ENCODE measurements around the gene MBLAC1. TPM values are rescaled to one million over a fixed set of nuclear protein-coding genes. Genes with fewer than 3 reads are reported as not detected.

The MBLAC1 gene
- total RNA-seq, 1 donor, result 2.2 TPM

GRCh38 chr7:100093054-100093453 lies 33.7 kb upstream of the MBLAC1 start:
- no peak for DNase-seq (ENCODE audit: insufficient read length, low spot score, missing footprints)
- H3K27ac ChIP-seq (ENCODE audit: low read depth, low read length), result no peak overlapping the region
- TF ChIP-seq, protein P1, sequence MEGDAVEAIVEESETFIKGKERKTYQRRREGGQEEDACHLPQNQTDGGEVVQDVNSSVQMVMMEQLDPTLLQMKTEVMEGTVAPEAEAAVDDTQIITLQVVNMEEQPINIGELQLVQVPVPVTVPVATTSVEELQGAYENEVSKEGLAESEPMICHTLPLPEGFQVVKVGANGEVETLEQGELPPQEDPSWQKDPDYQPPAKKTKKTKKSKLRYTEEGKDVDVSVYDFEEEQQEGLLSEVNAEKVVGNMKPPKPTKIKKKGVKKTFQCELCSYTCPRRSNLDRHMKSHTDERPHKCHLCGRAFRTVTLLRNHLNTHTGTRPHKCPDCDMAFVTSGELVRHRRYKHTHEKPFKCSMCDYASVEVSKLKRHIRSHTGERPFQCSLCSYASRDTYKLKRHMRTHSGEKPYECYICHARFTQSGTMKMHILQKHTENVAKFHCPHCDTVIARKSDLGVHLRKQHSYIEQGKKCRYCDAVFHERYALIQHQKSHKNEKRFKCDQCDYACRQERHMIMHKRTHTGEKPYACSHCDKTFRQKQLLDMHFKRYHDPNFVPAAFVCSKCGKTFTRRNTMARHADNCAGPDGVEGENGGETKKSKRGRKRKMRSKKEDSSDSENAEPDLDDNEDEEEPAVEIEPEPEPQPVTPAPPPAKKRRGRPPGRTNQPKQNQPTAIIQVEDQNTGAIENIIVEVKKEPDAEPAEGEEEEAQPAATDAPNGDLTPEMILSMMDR (IDR thresholded peaks at IDR 0.05; ENCODE audit: extremely low read depth, low read depth, low read length), result no peak
- H4K20me1 ChIP-seq (ENCODE audit: insufficient read depth, low read length), result peaks cover 7% of the 10 kb centered on the region
- no peak overlapping the region for H3K4me3 ChIP-seq (ENCODE audit: insufficient read depth, low read length)
- no peak overlapping the region for H3K4me2 ChIP-seq (ENCODE audit: insufficient read depth, low read length)
- peaks cover 76% of the 10 kb centered on the region for H3K36me3 ChIP-seq (ENCODE audit: insufficient read depth, low read length)
- no peak overlapping the region for H2AFZ ChIP-seq (ENCODE audit: low read length)
- no peaks in the 10 kb centered on the region for H3K9me3 ChIP-seq (ENCODE audit: low read depth, low read length)
- peaks cover 18% of the 10 kb centered on the region for H3K4me1 ChIP-seq (ENCODE audit: insufficient read depth, low read length)
- peaks cover 52% of the 10 kb centered on the region for H3K79me2 ChIP-seq (ENCODE audit: insufficient read depth, low read length)
- no peaks in the 10 kb centered on the region for H3K27me3 ChIP-seq (ENCODE audit: insufficient read depth, low read length)

- TF ChIP-seq, protein P1 (IDR thresholded peaks at IDR 0.05; ENCODE audit: extremely low read depth, low read depth, low read length), result no peak
- H3K9me3 ChIP-seq (ENCODE audit: low read depth, low read length), result no peaks in the 10 kb centered on the region
- H3K79me2 ChIP-seq (ENCODE audit: insufficient read depth, low read length), result peaks cover 54% of the 10 kb centered on the region
- peaks cover 15% of the 10 kb centered on the region for H3K4me1 ChIP-seq (ENCODE audit: insufficient read depth, low read length)
- H3K27ac ChIP-seq (ENCODE audit: low read depth, low read length), result no peak overlapping the region
- peaks cover 81% of the 10 kb centered on the region for H3K36me3 ChIP-seq (ENCODE audit: insufficient read depth, low read length)
- H3K4me3 ChIP-seq (ENCODE audit: insufficient read depth, low read length), result no peak overlapping the region
- H4K20me1 ChIP-seq (ENCODE audit: insufficient read depth, low read length), result peaks cover 7% of the 10 kb centered on the region
- no peak overlapping the region for H3K4me2 ChIP-seq (ENCODE audit: insufficient read depth, low read length)
- no peak for DNase-seq (ENCODE audit: insufficient read length, low spot score, missing footprints)
- H2AFZ ChIP-seq (ENCODE audit: low read length), result no peak overlapping the region
- H3K27me3 ChIP-seq (ENCODE audit: insufficient read depth, low read length), result no peaks in the 10 kb centered on the region
These were observed 33.3 kb upstream of the MBLAC1 start for GRCh38 chr7:100093498-100093897.

DNA sequence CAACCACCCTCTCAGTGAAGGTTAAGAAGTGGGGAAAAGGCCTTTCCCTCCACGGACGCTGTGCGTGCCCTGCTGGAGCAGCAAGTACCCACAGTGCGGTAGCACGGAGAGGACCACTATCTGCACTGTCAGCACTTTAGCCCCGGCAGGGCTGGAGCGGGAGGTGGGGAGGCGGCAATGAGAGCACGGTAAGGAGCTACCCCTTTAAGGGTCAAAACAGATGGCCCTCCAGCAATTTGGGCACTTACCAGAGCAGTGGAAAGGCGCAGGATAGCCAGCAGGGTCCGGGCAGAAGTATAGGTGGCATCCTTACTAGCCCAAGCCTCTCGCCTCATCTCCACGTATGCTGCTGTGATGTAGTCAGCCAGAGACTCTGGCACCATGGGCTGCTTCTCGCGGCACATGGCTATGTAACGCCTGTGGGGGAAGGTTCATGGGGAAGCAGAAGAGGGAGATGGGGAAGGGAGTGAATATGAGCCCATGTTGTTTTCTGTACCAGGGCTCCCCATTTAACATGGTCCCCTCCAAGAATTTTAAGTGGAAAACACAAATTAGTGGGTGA lies 32.8 kb upstream of the MBLAC1 start:
- Histone ChIP-seq H4K20me1 (ENCODE audit: insufficient read depth, low read length) (peaks cover 7% of the 10 kb centered on the region), H3K27me3 (ENCODE audit: insufficient read depth, low read length) (no peaks in the 10 kb centered on the region), H3K36me3 (ENCODE audit: insufficient read depth, low read length) (peaks cover 86% of the 10 kb centered on the region), H3K9me3 (ENCODE audit: low read depth, low read length) (no peaks in the 10 kb centered on the region), H3K27ac (ENCODE audit: low read depth, low read length) (no peak overlapping the region), H3K4me2 (ENCODE audit: insufficient read depth, low read length) (no peak overlapping the region), H2AFZ (ENCODE audit: low read length) (no peak overlapping the region), H3K79me2 (ENCODE audit: insufficient read depth, low read length) (peaks cover 55% of the 10 kb centered on the region), H3K4me1 (ENCODE audit: insufficient read depth, low read length) (peaks cover 14% of the 10 kb centered on the region), H3K4me3 (ENCODE audit: insufficient read depth, low read length) (no peak overlapping the region)
- DNase-seq (ENCODE audit: insufficient read length, low spot score, missing footprints), result no peak
- TF ChIP-seq, protein P1 (IDR thresholded peaks at IDR 0.05; ENCODE audit: extremely low read depth, low read depth, low read length), result no peak

- Histone ChIP-seq H3K9me3 (ENCODE audit: low read depth, low read length) (no peaks in the 10 kb centered on the region), H3K36me3 (ENCODE audit: insufficient read depth, low read length) (peaks cover 94% of the 10 kb centered on the region), H3K27ac (ENCODE audit: low read depth, low read length) (no peak overlapping the region), H3K27me3 (ENCODE audit: insufficient read depth, low read length) (no peaks in the 10 kb centered on the region), H3K4me2 (ENCODE audit: insufficient read depth, low read length) (no peak overlapping the region), H3K79me2 (ENCODE audit: insufficient read depth, low read length) (peaks cover 62% of the 10 kb centered on the region), H4K20me1 (ENCODE audit: insufficient read depth, low read length) (peaks cover 7% of the 10 kb centered on the region), H3K4me1 (ENCODE audit: insufficient read depth, low read length) (peaks cover 13% of the 10 kb centered on the region), H2AFZ (ENCODE audit: low read length) (no peak overlapping the region), H3K4me3 (ENCODE audit: insufficient read depth, low read length) (no peak overlapping the region)
- TF ChIP-seq, protein P1 (IDR thresholded peaks at IDR 0.05; ENCODE audit: extremely low read depth, low read depth, low read length), result no peak
- DNase-seq (ENCODE audit: insufficient read length, low spot score, missing footprints), result no peak
These were observed 31.5 kb upstream of the MBLAC1 start for GRCh38 chr7:100095289-100095688.

All from osteoblast (primary cell).